ENCODE measurements around the gene PHLPP1.

DNA sequence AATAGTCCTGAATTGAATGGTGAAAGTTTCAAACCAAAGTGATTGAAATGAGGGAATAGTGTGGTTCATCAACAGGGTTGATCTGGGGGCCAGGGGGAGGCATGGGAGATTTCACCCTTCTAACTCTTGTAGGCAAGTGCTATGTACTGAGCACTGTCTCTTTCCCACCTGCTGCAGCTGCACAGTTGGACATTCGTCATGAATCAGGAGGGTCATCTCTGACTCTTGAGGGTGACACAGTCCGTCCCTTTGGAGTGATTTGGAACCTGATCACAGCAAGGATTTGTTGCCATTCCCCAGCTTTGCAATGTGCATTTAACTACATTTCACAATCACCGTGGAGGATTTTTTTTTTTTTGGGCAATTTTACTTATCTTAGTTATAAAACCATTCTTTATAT lies 224.6 kb downstream of the PHLPP1 start:
- TF ChIP-seq, protein P1, sequence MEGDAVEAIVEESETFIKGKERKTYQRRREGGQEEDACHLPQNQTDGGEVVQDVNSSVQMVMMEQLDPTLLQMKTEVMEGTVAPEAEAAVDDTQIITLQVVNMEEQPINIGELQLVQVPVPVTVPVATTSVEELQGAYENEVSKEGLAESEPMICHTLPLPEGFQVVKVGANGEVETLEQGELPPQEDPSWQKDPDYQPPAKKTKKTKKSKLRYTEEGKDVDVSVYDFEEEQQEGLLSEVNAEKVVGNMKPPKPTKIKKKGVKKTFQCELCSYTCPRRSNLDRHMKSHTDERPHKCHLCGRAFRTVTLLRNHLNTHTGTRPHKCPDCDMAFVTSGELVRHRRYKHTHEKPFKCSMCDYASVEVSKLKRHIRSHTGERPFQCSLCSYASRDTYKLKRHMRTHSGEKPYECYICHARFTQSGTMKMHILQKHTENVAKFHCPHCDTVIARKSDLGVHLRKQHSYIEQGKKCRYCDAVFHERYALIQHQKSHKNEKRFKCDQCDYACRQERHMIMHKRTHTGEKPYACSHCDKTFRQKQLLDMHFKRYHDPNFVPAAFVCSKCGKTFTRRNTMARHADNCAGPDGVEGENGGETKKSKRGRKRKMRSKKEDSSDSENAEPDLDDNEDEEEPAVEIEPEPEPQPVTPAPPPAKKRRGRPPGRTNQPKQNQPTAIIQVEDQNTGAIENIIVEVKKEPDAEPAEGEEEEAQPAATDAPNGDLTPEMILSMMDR (conservative IDR thresholded peaks at IDR 0.05; ENCODE audit: low read depth, low read length), result no peak
- TF ChIP-seq EZH2 (IDR thresholded peaks at IDR 0.05; ENCODE audit: borderline replicate concordance, low read depth, low read length, poor library complexity, severe bottlenecking), result no peak
